ENCODE measurements around the gene CD3E.

DNA sequence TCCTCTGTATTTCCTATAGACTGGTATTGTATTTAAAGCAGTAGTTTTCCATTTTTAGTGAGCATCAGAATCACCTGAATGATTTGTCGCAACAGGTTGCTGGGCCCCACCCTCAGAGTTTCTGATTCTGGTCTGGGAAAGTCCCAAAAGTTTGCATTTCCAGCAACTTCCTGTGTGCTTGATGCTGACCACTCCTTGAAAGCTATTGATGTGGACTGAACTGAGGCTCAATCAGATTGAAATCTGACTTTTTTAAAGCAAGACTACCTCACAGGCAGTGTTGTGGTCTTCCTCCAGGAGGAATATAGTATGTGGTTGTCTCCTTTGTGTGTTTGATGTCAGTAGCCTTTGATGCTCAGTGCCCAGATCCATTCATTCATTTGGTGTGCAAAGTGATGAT lies 23.2 kb upstream of the CD3E start:
- TF ChIP-seq, protein P1, sequence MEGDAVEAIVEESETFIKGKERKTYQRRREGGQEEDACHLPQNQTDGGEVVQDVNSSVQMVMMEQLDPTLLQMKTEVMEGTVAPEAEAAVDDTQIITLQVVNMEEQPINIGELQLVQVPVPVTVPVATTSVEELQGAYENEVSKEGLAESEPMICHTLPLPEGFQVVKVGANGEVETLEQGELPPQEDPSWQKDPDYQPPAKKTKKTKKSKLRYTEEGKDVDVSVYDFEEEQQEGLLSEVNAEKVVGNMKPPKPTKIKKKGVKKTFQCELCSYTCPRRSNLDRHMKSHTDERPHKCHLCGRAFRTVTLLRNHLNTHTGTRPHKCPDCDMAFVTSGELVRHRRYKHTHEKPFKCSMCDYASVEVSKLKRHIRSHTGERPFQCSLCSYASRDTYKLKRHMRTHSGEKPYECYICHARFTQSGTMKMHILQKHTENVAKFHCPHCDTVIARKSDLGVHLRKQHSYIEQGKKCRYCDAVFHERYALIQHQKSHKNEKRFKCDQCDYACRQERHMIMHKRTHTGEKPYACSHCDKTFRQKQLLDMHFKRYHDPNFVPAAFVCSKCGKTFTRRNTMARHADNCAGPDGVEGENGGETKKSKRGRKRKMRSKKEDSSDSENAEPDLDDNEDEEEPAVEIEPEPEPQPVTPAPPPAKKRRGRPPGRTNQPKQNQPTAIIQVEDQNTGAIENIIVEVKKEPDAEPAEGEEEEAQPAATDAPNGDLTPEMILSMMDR (IDR thresholded peaks at IDR 0.05), result no peak
- no peak for TF ChIP-seq EZH2 (IDR thresholded peaks at IDR 0.05; ENCODE audit: borderline replicate concordance, insufficient read depth, low read depth, low read length, poor library complexity, severe bottlenecking)
